T-cell (primary cell): Measurements from ENCODE around the gene NAV2. TPM values are rescaled to one million over a fixed set of nuclear protein-coding genes. Genes with fewer than 3 reads are reported as not detected.

Source experiments
- ATAC-seq, 4 experiments: fragments of 200-7000 bp in 3 of 4; fragments of 150-1000 bp in 1 of 4; cut with Tn5 transposase; replicated peaks in 1 of 4; 1 replicate in 3 of 4; 2 replicates in 1 of 4; pipeline ENCODE4 v1.10.0; 2021; ENCODE audit warnings: moderate library complexity in 3 of 4, mild to moderate bottlenecking in 2 of 4, moderate number of reproducible peaks in 1 of 4
- CTCF ChIA-PET, 2 donors: fragments of 300-600 bp; sonication (Branson Sonifier 250); formaldehyde crosslinking; loops; one replicate each; lab custom pipeline; 2022; ENCODE audit warnings: antibody characterized with exemption in 2 of 2; lab: Charles Lee
- POLR2A ChIA-PET, 2 donors: fragments of 300-600 bp; sonication (Branson Sonifier 250); formaldehyde crosslinking; loops; one replicate each; lab custom pipeline; 2022; ENCODE audit warnings: antibody characterized with exemption in 2 of 2; lab: Charles Lee
- DNase-seq, 35 experiments: peaks; one replicate each; pipeline versions ENCODE4 v3.0.0 to v3.0.0-alpha.2; 2013 to 2023
- H3K27ac ChIP-seq: one replicate; pipeline ENCODE4 v1.5.1; 2013; ENCODE audit warnings: low read length
- H3K27me3 ChIP-seq, 2 experiments: replicated peaks in 1 of 2; 1 replicate in 1 of 2; 2 replicates in 1 of 2; pipeline versions ENCODE4 v1.6.1 to v1.7.0; 2013; ENCODE audit warnings: low read length in 1 of 2, mixed read lengths in 1 of 2; ENCODE audit not compliant: control insufficient read depth in 2 of 2, insufficient read depth in 2 of 2; ENCODE audit errors: extremely low read depth in 1 of 2
- H3K36me3 ChIP-seq, 2 donors: 1 replicate in 1 of 2; 2 replicates in 1 of 2; pipeline versions ENCODE4 v1.6.1 to v1.7.0; 2013; ENCODE audit warnings: low read length in 1 of 2; ENCODE audit not compliant: control insufficient read depth in 2 of 2, insufficient read depth in 1 of 2; ENCODE audit errors: extremely low read depth in 1 of 2
- H3K4me1 ChIP-seq, 2 experiments: 1 replicate in 1 of 2; 2 replicates in 1 of 2; pipeline versions ENCODE4 v1.6.1 to v1.7.0; 2013; ENCODE audit warnings: low read length in 2 of 2, mixed read lengths in 1 of 2; ENCODE audit not compliant: insufficient read depth in 2 of 2, control insufficient read depth in 1 of 2; ENCODE audit errors: extremely low read depth in 1 of 2
- H3K4me3 ChIP-seq, 2 donors: 1 replicate in 1 of 2; 2 replicates in 1 of 2; pipeline versions ENCODE4 v1.5.1 to v1.7.0; 2013; ENCODE audit warnings: mild to moderate bottlenecking in 2 of 2, low read length in 1 of 2, moderate library complexity in 1 of 2; ENCODE audit not compliant: control insufficient read depth in 1 of 2; ENCODE audit errors: extremely low read depth in 1 of 2
- H3K9me3 ChIP-seq: 2 replicates; pipeline ENCODE4 v1.7.0; 2013
- H3K27ac Mint-ChIP-seq, 2 donors: one replicate each; pipeline ENCODE4 v1.8.0; 2020 to 2021; ENCODE audit warnings: mild to moderate bottlenecking in 2 of 2, mixed read lengths in 2 of 2
- H3K27me3 Mint-ChIP-seq, 2 donors: one replicate each; pipeline ENCODE4 v1.8.0; 2021 to 2022; ENCODE audit warnings: mixed read lengths in 2 of 2
- H3K36me3 Mint-ChIP-seq: one replicate; pipeline ENCODE4 v1.8.0; 2021; ENCODE audit warnings: mixed read lengths
- H3K4me1 Mint-ChIP-seq, 3 donors: one replicate each; pipeline ENCODE4 v1.8.0; 2020 to 2022; ENCODE audit warnings: mixed read lengths in 3 of 3, mild to moderate bottlenecking in 1 of 3
- H3K4me3 Mint-ChIP-seq, 3 donors: one replicate each; pipeline ENCODE4 v1.8.0; 2020 to 2022; ENCODE audit warnings: mild to moderate bottlenecking in 3 of 3, mixed read lengths in 3 of 3, moderate library complexity in 3 of 3
- H3K9me3 Mint-ChIP-seq, 3 donors: one replicate each; pipeline ENCODE4 v1.8.0; 2020 to 2022; ENCODE audit warnings: mixed read lengths in 3 of 3
- WGBS: methylation state at CpG from one replicate; pipeline ENCODE4 v1.1.5; 2013; ENCODE audit warnings: missing lambda C conversion rate; ENCODE audit not compliant: insufficient coverage; 5-methylcytosine and 5-hydroxymethylcytosine counted together
- total RNA-seq, 35 experiments: library from RNA in 6 of 35; stranded (reverse) in 6 of 35; fragments of 120-200 nt in 1 of 35; gene quantifications; one replicate each; pipeline versions ENCODE4 v1.2.1 to v1.2.4 and lab custom pipeline; 2013 to 2026

The NAV2 gene
- total RNA-seq, 5 donors from 2014 or later (not counting 1 experiment from before 2014, with no cell fraction given) = 0.55 to 3.0 (median 1.8) TPM

- H3K27ac Mint-ChIP-seq = no peak overlapping the region
- H3K4me1 Mint-ChIP-seq = no peaks in the 10 kb centered on the region
- H3K9me3 ChIP-seq = no peaks in the 10 kb centered on the region
- DNase-seq (no peak), ATAC-seq (no peak)
- H3K27me3 Mint-ChIP-seq = no peaks in the 10 kb centered on the region
- H3K4me3 Mint-ChIP-seq = no peak overlapping the region
- WGBS = 73% methylated on average over 4 of the region's 6 CpGs
- H3K36me3 Mint-ChIP-seq = no peaks in the 10 kb centered on the region
- POLR2A ChIA-PET = no interaction called here
- CTCF ChIA-PET = no interaction called here
- H3K27me3 ChIP-seq = no peaks in the 10 kb centered on the region
- H3K9me3 Mint-ChIP-seq = no peaks in the 10 kb centered on the region
- H3K27ac ChIP-seq = no peak overlapping the region
- no peaks in the 10 kb centered on the region for H3K4me1 ChIP-seq
- H3K36me3 ChIP-seq = no peaks in the 10 kb centered on the region
- no peak overlapping the region for H3K4me3 ChIP-seq
Observed at GRCh38 chr11:19864141-19865140, 151.8 kb downstream of the NAV2 start.

- H3K4me3 ChIP-seq = no peak overlapping the region
- H3K36me3 ChIP-seq = no peaks in the 10 kb centered on the region
- ChIA-PET POLR2A (no interaction called here), CTCF (no interaction called here)
- Mint-ChIP-seq H3K4me3 (no peak overlapping the region), H3K9me3 (no peaks in the 10 kb centered on the region), H3K27ac (no peak overlapping the region), H3K27me3 (no peaks in the 10 kb centered on the region), H3K36me3 (no peaks in the 10 kb centered on the region), H3K4me1 (no peaks in the 10 kb centered on the region)
- DNase-seq = no peak
- no peaks in the 10 kb centered on the region for H3K4me1 ChIP-seq
- H3K27me3 ChIP-seq = no peaks in the 10 kb centered on the region
- no CpG with 5 or more reads among the region's 3 CpGs for WGBS
- no peak overlapping the region for H3K27ac ChIP-seq
- H3K9me3 ChIP-seq = no peaks in the 10 kb centered on the region
- ATAC-seq = no peak
Observed at GRCh38 chr11:19866037-19866436, 153.4 kb downstream of the NAV2 start.

GRCh38 chr11:19866521-19866920 lies 153.9 kb downstream of the NAV2 start:
- Mint-ChIP-seq H3K36me3 (no peaks in the 10 kb centered on the region), H3K4me3 (no peak overlapping the region), H3K27ac (no peak overlapping the region), H3K27me3 (no peaks in the 10 kb centered on the region), H3K4me1 (no peaks in the 10 kb centered on the region), H3K9me3 (no peaks in the 10 kb centered on the region)
- POLR2A ChIA-PET = no interaction called here
- Histone ChIP-seq H3K36me3 (no peaks in the 10 kb centered on the region), H3K27me3 (no peaks in the 10 kb centered on the region), H3K4me3 (no peak overlapping the region), H3K4me1 (no peaks in the 10 kb centered on the region), H3K9me3 (no peaks in the 10 kb centered on the region), H3K27ac (no peak overlapping the region)
- ATAC-seq (no peak), DNase-seq (no peak)
- CTCF ChIA-PET = no interaction called here
- WGBS = no CpG with 5 or more reads among the region's 4 CpGs

GRCh38 chr11:19867064-19867463 lies 154.4 kb downstream of the NAV2 start:
- no peak for ATAC-seq
- no peak overlapping the region for H3K4me3 ChIP-seq
- ChIA-PET POLR2A (no interaction called here), CTCF (no interaction called here)
- no peak for DNase-seq
- Mint-ChIP-seq H3K27me3 (peaks cover 0 to 3% of the 10 kb centered on the region in 2 donors), H3K9me3 (no peaks in the 10 kb centered on the region), H3K4me1 (no peaks in the 10 kb centered on the region), H3K27ac (no peak overlapping the region), H3K36me3 (no peaks in the 10 kb centered on the region), H3K4me3 (no peak overlapping the region)
- no CpG with 5 or more reads among the region's 1 CpG for WGBS
- no peaks in the 10 kb centered on the region for H3K9me3 ChIP-seq
- H3K27me3 ChIP-seq = no peaks in the 10 kb centered on the region
- no peaks in the 10 kb centered on the region for H3K36me3 ChIP-seq
- H3K4me1 ChIP-seq = no peaks in the 10 kb centered on the region
- no peak overlapping the region for H3K27ac ChIP-seq

GRCh38 chr11:19868281-19868821 lies 155.7 kb downstream of the NAV2 start:
- DNase-seq (no peak), ATAC-seq (no peak)
- H3K27me3 Mint-ChIP-seq = peaks cover 0 to 3% of the 10 kb centered on the region in 2 donors
- no peaks in the 10 kb centered on the region for H3K4me1 Mint-ChIP-seq
- no peaks in the 10 kb centered on the region for H3K9me3 ChIP-seq
- no peaks in the 10 kb centered on the region for H3K9me3 Mint-ChIP-seq
- H3K4me3 ChIP-seq = no peak overlapping the region
- POLR2A ChIA-PET = no interaction called here
- CTCF ChIA-PET = interaction anchor here in 1 of 2 donors (0.5 kb wide), 1 partner anchor 210 kb away, joined by 4 read pairs; no protein-coding TSS in a partner anchor
- H3K36me3 Mint-ChIP-seq = no peaks in the 10 kb centered on the region
- no peaks in the 10 kb centered on the region for H3K27me3 ChIP-seq
- no peaks in the 10 kb centered on the region for H3K4me1 ChIP-seq
- H3K36me3 ChIP-seq = no peaks in the 10 kb centered on the region
- H3K27ac ChIP-seq = no peak overlapping the region
- H3K27ac Mint-ChIP-seq = no peak overlapping the region
- H3K4me3 Mint-ChIP-seq = no peak overlapping the region
- WGBS = 69% methylated on average over 2 of the region's 6 CpGs

GRCh38 chr11:19868871-19869270 lies 156.2 kb downstream of the NAV2 start:
- Histone ChIP-seq H3K4me3 (no peak overlapping the region), H3K36me3 (no peaks in the 10 kb centered on the region), H3K4me1 (no peaks in the 10 kb centered on the region), H3K27ac (no peak overlapping the region), H3K27me3 (no peaks in the 10 kb centered on the region), H3K9me3 (no peaks in the 10 kb centered on the region)
- no peak overlapping the region for H3K4me3 Mint-ChIP-seq
- no peaks in the 10 kb centered on the region for H3K9me3 Mint-ChIP-seq
- peaks cover 0 to 3% of the 10 kb centered on the region in 2 donors for H3K27me3 Mint-ChIP-seq
- DNase-seq (no peak), ATAC-seq (no peak)
- no peaks in the 10 kb centered on the region for H3K36me3 Mint-ChIP-seq
- H3K4me1 Mint-ChIP-seq = no peaks in the 10 kb centered on the region
- POLR2A ChIA-PET = no interaction called here
- CTCF ChIA-PET = no interaction called here
- no CpG with 5 or more reads among the region's 2 CpGs for WGBS
- no peak overlapping the region for H3K27ac Mint-ChIP-seq
